Measurements from ENCODE around the gene NUDT8.
"Not testable (repeated sequence)": the region's sequence is repeated elsewhere in the genome, so short reads cannot be mapped to it uniquely, and the experiment has no call there.

The NUDT8 gene

DNA sequence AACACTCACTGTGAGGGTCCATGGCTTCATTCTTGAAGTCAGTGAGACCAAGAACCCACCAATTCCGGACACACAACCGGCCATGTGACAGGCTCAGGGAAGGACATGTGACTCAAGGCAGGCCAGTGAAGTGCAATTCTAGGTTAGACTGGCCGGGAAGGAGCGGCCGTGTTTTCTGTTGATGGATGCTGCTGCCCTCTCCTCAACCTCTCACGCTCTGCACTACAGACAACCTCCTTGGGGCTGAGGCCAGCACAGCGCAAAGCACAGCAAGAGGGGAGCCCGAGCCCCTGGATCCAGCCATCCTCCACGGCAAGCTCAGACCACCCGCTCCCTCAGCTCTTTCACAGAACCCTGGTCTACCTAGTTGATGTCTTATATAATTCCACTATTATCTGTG is 2.8 kb downstream of the NUDT8 start:
- no peak for DNase-seq
- H3K27ac ChIP-seq, result no peak overlapping the region
- in situ Hi-C loops (cut with HindIII; ENCODE audit: low pct_ligation_motif_present, low sequenced_read_pairs), result no loop called here
- TF ChIP-seq, protein P1, sequence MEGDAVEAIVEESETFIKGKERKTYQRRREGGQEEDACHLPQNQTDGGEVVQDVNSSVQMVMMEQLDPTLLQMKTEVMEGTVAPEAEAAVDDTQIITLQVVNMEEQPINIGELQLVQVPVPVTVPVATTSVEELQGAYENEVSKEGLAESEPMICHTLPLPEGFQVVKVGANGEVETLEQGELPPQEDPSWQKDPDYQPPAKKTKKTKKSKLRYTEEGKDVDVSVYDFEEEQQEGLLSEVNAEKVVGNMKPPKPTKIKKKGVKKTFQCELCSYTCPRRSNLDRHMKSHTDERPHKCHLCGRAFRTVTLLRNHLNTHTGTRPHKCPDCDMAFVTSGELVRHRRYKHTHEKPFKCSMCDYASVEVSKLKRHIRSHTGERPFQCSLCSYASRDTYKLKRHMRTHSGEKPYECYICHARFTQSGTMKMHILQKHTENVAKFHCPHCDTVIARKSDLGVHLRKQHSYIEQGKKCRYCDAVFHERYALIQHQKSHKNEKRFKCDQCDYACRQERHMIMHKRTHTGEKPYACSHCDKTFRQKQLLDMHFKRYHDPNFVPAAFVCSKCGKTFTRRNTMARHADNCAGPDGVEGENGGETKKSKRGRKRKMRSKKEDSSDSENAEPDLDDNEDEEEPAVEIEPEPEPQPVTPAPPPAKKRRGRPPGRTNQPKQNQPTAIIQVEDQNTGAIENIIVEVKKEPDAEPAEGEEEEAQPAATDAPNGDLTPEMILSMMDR (IDR thresholded peaks at IDR 0.05; ENCODE audit: low read depth, low read length, missing control alignments), result no peak
- H3K4me3 ChIP-seq (ENCODE audit: low read depth, low read length), result no peak overlapping the region
- H3K36me3 ChIP-seq (replicated peaks), result no peaks in the 10 kb centered on the region
- H3K27me3 ChIP-seq (replicated peaks), result no peaks in the 10 kb centered on the region

DNA sequence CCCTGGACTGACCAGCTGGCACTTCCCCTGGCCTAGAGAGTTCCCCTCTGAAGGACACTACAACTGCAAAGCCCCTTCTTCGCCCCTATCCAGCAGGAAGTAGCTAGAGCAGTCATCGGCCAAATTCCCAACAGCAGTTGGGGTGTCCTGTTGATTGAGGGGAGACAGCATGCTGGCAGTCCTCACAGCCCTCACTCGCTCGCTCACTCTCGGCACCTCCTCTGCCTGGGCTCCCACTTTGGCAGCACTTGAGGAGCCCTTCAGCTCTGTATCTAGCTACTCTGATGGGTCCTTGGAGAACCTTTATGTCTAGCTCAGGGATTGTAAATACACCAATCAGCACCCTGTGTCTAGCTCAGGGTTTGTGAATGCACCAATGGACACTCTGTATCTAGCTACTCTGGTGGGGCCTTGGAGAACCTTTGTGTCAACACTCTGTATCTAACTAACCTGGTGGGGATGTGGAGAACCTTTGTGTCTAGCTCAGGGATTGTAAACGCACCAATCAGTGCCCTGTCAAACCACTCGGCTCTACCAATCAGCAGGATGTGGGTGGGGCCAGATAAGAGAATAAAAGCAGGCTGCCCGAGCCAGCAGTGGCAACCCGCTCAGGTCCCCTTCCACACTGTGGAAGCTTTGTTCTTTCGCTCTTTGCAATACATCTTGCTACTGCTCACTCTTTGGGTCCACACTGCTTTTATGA is 3.5 kb downstream of the NUDT8 start:
- H3K27me3 ChIP-seq (replicated peaks); in situ Hi-C loops (cut with HindIII; ENCODE audit: low pct_ligation_motif_present, low sequenced_read_pairs); H3K36me3 ChIP-seq (replicated peaks); H3K27ac ChIP-seq; H3K4me3 ChIP-seq (ENCODE audit: low read depth, low read length); DNase-seq: not testable (repeated sequence)

DNA sequence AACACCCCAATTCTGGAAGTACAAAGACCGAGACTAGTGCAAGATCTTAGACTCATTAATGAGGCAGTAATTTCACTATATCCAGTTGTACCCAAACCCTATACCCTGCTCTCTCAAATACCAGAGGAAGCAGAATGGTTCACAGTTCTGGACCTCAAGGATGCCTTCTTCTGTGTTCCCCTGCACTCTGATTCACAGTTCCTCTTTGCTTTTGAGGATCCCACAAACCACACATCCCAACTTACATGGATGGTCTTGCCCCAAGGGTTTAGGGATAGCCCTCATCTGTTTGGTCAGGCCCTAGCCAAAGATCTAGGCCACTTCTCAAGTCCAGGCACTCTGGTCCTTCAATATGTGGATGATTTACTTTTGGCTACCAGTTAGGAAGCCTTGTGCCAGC is 5.9 kb downstream of the NUDT8 start:
- DNase-seq; H3K36me3 ChIP-seq (replicated peaks); in situ Hi-C loops (cut with HindIII; ENCODE audit: low pct_ligation_motif_present, low sequenced_read_pairs); H3K27ac ChIP-seq; H3K4me3 ChIP-seq (ENCODE audit: low read depth, low read length); H3K27me3 ChIP-seq (replicated peaks): not testable (repeated sequence)

DNA sequence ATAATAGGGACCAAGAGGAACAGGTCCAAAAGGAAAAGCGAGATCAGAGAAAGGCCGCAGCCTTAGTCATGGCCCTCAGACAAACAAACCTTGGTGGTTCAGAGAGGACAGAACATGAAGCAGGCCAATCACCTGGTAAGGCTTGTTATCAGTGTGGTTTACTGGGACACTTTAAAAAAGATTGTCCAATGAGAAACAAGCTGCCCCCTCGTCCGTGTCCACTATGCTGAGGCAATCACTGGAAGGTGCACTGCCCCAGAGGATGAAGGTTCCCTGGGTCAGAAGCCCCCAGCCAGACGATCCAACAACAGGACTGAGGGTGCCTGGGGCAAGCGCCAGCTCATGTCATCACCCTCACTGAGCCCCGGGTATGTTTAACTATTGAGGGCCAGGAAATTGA is 6.8 kb downstream of the NUDT8 start:
- in situ Hi-C loops (cut with HindIII; ENCODE audit: low pct_ligation_motif_present, low sequenced_read_pairs); H3K4me3 ChIP-seq (ENCODE audit: low read depth, low read length); H3K36me3 ChIP-seq (replicated peaks): not testable (repeated sequence)

DNA sequence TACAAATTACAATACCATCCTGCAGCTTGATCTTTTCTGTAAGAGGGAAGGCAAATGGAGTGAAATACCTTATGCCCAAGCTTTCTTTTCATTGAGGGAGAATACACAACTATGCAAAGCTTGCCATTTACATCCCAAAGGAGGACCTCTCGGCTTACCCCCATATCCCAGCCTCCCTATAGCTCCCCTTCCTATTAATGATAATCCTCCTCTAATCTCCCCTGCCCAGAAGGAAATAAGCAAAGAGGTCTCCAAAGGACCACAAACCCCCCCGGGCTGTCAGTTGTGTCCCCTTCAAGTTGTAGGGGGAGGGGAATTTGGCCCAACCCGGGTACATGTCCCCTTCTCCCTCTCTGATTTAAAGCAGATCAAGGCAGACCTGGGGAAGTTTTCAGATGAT is 7.8 kb downstream of the NUDT8 start:
- H3K4me3 ChIP-seq (ENCODE audit: low read depth, low read length); H3K27me3 ChIP-seq (replicated peaks); H3K27ac ChIP-seq; in situ Hi-C loops (cut with HindIII; ENCODE audit: low pct_ligation_motif_present, low sequenced_read_pairs); DNase-seq; H3K36me3 ChIP-seq (replicated peaks): not testable (repeated sequence)

More for the DNA sequence above, 6.8 kb downstream of the NUDT8 start:
- not testable (repeated sequence) for H3K27ac ChIP-seq; H3K27me3 ChIP-seq (replicated peaks); DNase-seq

DNA sequence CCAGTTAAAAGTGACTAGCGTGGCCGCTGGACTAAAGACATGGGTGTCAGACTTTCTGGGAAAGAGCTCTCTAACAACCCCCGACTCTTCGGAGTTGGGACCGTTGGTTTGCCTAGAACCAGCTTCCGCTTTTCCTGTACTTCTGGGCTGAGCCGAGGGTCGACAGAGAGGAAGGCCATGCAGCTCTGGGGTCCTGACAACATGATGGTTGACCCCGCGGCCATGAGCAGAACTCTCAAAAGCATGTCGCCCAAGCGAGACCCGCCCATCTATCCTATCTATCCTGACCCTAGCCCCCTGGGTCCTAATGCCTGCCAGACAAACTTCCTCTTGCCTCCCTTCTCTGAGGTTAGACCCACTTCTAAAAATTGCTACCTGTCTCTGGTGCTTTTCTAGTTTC is 9.1 kb downstream of the NUDT8 start:
- DNase-seq; H3K36me3 ChIP-seq (replicated peaks); in situ Hi-C loops (cut with HindIII; ENCODE audit: low pct_ligation_motif_present, low sequenced_read_pairs); H3K27ac ChIP-seq; H3K4me3 ChIP-seq (ENCODE audit: low read depth, low read length): not testable (repeated sequence)
- peaks cover 13% of the 10 kb centered on the region for H3K27me3 ChIP-seq (replicated peaks)

DNA sequence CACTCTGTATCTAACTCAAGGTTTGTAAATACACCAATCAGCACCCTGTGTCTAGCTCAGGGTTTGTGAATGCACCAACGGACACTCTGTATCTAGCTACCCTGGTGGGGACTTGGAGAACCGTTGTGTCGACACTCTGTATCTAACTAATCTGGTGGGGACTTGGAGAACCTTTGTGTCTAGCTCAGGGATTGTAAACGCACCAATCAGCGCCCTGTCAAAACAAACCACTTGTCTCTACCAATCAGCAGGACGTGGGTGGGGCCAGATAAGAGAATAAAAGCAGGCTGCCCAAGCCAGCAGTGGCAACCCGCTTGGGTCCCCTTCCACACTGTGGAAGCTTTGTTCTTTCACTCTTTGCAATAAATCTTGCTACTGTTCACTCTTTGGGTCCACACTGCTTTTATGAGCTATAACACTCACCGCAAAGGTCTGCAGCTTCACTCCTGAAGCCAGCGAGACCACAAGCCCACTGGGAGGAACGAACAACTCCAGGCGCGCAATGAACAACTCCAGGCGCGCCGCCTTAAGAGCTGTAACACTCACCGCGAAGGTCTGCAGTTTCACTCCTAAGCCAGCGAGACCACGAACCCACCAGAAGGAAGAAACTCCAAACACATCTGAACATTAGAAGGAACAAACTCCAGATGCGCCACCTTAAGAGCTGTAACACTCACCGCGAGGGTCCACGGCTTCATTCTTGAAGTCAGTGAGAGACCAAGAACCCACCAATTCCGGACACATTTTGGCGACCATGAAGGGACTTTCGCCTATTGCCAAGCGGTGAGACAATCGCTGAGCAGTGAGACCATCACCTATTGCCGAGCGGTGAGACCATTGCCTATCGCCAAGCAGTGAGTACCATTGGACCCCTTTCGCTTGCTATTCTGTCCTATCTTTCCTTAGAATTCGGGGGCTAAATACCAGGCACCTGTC is 9.8 kb downstream of the NUDT8 start:
- in situ Hi-C loops (cut with HindIII; ENCODE audit: low pct_ligation_motif_present, low sequenced_read_pairs); DNase-seq: not testable (repeated sequence)

DNA sequence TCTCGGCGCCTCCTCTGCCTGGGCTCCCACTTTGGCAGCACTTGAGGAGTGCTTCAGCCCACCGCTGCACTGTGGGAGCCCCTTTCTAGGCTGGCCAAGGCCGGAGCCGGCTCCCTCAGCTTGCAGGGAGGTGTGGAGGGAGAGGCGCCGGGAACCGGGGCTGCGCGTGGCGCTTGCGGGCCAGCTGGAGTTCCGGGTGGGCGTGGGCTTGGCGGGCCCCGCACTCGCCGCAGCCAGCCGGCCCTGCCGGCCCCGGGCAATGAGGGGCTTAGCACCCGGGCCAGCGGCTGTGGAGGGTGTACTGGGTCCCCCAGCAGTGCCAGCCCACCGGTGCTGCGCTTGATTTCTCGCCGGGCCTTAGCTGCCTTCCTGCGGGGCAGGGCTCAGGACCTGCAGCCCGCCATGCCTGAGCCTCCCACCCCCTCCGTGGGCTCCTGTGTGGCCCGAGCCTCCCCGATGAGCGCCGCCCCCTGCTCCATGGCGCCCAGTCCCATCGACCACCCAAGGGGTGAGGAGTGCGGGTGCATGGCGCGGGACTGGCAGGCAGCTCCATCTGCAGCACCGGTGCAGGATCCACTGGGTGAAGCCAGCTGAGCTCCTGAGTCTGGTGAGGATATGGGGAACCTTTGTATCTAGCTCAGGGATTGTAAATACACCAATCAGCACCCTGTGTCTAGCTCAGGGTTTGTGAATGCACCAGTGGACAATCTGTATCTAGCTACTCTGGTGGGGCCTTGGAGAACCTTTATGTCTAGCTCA is 10.7 kb downstream of the NUDT8 start:
- DNase-seq; H3K4me3 ChIP-seq (ENCODE audit: low read depth, low read length); H3K27ac ChIP-seq; in situ Hi-C loops (cut with HindIII; ENCODE audit: low pct_ligation_motif_present, low sequenced_read_pairs); H3K36me3 ChIP-seq (replicated peaks): not testable (repeated sequence)
- peaks cover 15% of the 10 kb centered on the region for H3K27me3 ChIP-seq (replicated peaks)

More for the DNA sequence above, 9.8 kb downstream of the NUDT8 start:
- H3K27me3 ChIP-seq (replicated peaks), result peaks cover 15% of the 10 kb centered on the region
- H3K4me3 ChIP-seq (ENCODE audit: low read depth, low read length); H3K27ac ChIP-seq; H3K36me3 ChIP-seq (replicated peaks): not testable (repeated sequence)

DNA sequence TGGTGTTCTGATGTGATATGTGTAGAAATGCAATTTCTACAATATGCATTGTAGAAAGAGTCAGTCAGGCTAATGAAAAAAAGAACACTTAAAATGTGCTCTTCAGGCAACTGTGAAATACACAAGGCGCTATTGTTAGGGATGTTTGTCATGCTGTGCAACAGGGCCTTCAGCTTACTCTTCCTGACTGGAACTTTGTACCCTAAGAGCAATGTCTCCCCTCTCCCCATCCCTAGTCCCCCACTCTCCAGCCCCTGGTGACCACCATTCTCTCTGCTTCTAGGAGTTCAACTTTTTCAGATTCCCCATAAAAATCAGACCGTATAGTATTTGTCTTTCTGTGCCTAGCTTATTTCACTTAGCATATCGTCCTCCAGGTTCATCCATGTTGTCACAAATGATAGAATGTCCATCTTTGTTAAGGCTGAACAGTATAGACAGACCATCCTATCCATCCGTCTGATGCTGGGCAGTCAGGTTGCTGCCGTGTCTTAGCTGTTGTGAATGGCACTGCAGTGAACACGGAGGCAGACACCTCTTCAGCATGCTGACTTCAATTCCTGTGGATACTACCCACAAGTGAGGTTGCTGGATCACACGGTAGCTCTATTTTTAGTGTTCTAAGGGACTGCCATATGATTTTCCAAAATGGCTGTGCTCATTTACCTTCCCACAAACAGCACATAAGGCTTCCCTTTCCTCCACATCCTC is 12.3 kb downstream of the NUDT8 start:
- TF ChIP-seq, protein P1 (IDR thresholded peaks at IDR 0.05; ENCODE audit: low read depth, low read length, missing control alignments), result no peak
- Histone ChIP-seq H3K4me3 (ENCODE audit: low read depth, low read length) (no peak overlapping the region), H3K36me3 (replicated peaks) (no peaks in the 10 kb centered on the region), H3K27ac (no peak overlapping the region), H3K27me3 (replicated peaks) (peaks cover 15% of the 10 kb centered on the region)
- in situ Hi-C loops (cut with HindIII; ENCODE audit: low pct_ligation_motif_present, low sequenced_read_pairs), result no loop called here
- DNase-seq, result no peak

All from brain microvascular endothelial cell (primary cell).